Cardiac muscle cell (in vitro differentiated cells and primary cell): ENCODE data around the gene EML5. TPM values are rescaled to one million over a fixed set of nuclear protein-coding genes. Genes with fewer than 3 reads are reported as not detected.

ENCODE experiments used
- DNase-seq, 2 donors: peaks; one replicate each; pipeline versions ENCODE4 v3.0.0 to v3.0.0-alpha.2; 2010 to 2017; ENCODE audit warnings: low read depth in 1 of 2, low spot score in 1 of 2
- H3K27ac ChIP-seq: fragments of 200-600 bp; sonication (generic); 2 replicates; pipeline ENCODE4 v1.5.1; 2016
- H3K27me3 ChIP-seq: fragments of 200-600 bp; sonication (generic); 2 replicates; pipeline ENCODE4 v1.6.0; 2016; ENCODE audit warnings: control low read depth
- H3K36me3 ChIP-seq: fragments of 200-600 bp; sonication (generic); 2 replicates; pipeline ENCODE4 v1.5.1; 2016; ENCODE audit warnings: control low read depth
- H3K4me1 ChIP-seq: fragments of 200-600 bp; sonication (generic); 2 replicates; pipeline ENCODE4 v1.8.1; 2017; ENCODE audit warnings: low read depth, mild to moderate bottlenecking, mixed run types
- H3K4me3 ChIP-seq: fragments of 200-600 bp; sonication (generic); 2 replicates; pipeline ENCODE4 v1.5.1; 2016; ENCODE audit warnings: mild to moderate bottlenecking
- H3K9me3 ChIP-seq: fragments of 200-600 bp; sonication (generic); 2 replicates; pipeline ENCODE4 v1.5.1; 2017; ENCODE audit warnings: low read depth, mild to moderate bottlenecking, control low read depth
- CTCF ChIP-seq: IDR thresholded peaks from 2 replicates; pipeline ENCODE4 v1.5.1; 2012; ENCODE audit warnings: low read depth, mild to moderate bottlenecking, low read length
- polyA plus RNA-seq: library from polyadenylated mRNA; unstranded; fragments of >200 nt; fragmentation: Nextera tagmentation; extraction: Ambion mirVana; gene quantifications from 2 replicates; pipeline ENCODE4 v1.2.1, GENCODE V29; 2016
- total RNA-seq: library from RNA; depleted of rRNA; stranded (reverse); fragments of >200 nt; gene quantifications from 2 replicates; pipeline ENCODE4 v1.2.3, GENCODE V29; 2016

EML5 gene
- total and polyA plus RNA-seq, 2 experiments from 2014 or later: 0.33 to 0.92 TPM

GRCh38 chr14:88592031-88592430 lies 200.7 kb downstream of the EML5 start:
- H3K27me3 ChIP-seq: no peaks in the 10 kb centered on the region
- no peak overlapping the region for H3K4me3 ChIP-seq
- no peaks in the 10 kb centered on the region for H3K4me1 ChIP-seq
- no peaks in the 10 kb centered on the region for H3K9me3 ChIP-seq
- peaks cover 46% of the 10 kb centered on the region for H3K36me3 ChIP-seq
- no peak for TF ChIP-seq CTCF
- H3K27ac ChIP-seq: no peak overlapping the region
- no peak for DNase-seq

- DNase-seq: no peak
- no peak overlapping the region for H3K27ac ChIP-seq
- TF ChIP-seq CTCF: no peak
- H3K4me3 ChIP-seq: no peak overlapping the region
- H3K9me3 ChIP-seq: no peaks in the 10 kb centered on the region
- peaks cover 51% of the 10 kb centered on the region for H3K36me3 ChIP-seq
- H3K4me1 ChIP-seq: no peaks in the 10 kb centered on the region
- H3K27me3 ChIP-seq: no peaks in the 10 kb centered on the region
Measured at GRCh38 chr14:88590173-88590572, 202.6 kb downstream of the EML5 start.

GRCh38 chr14:88588081-88588480 lies 204.7 kb downstream of the EML5 start:
- H3K9me3 ChIP-seq: no peaks in the 10 kb centered on the region
- no peak overlapping the region for H3K27ac ChIP-seq
- peaks cover 42% of the 10 kb centered on the region for H3K36me3 ChIP-seq

GRCh38 chr14:88584451-88584850 lies 208.3 kb downstream of the EML5 start:
- H3K36me3 ChIP-seq: peaks cover 40% of the 10 kb centered on the region
- H3K27me3 ChIP-seq: no peaks in the 10 kb centered on the region
- peaks cover 8% of the 10 kb centered on the region for H3K4me1 ChIP-seq
- no peak for DNase-seq
- TF ChIP-seq CTCF: no peak
- no peak overlapping the region for H3K4me3 ChIP-seq
- no peak overlapping the region for H3K27ac ChIP-seq
- H3K9me3 ChIP-seq: no peaks in the 10 kb centered on the region

More at GRCh38 chr14:88588081-88588480, 204.7 kb downstream of the EML5 start:
- no peak for TF ChIP-seq CTCF
- Histone ChIP-seq H3K4me3 (no peak overlapping the region), H3K27me3 (no peaks in the 10 kb centered on the region), H3K4me1 (peaks cover 8% of the 10 kb centered on the region)
- DNase-seq: no peak

- no peaks in the 10 kb centered on the region for H3K27me3 ChIP-seq
- TF ChIP-seq CTCF: no peak
- H3K4me3 ChIP-seq: no peak overlapping the region
Measured at GRCh38 chr14:88576222-88576621, 216.5 kb downstream of the EML5 start.

GRCh38 chr14:88572117-88572516 lies 220.6 kb downstream of the EML5 start:
- TF ChIP-seq CTCF: no peak
- Histone ChIP-seq H3K36me3 (peaks cover 90% of the 10 kb centered on the region), H3K4me3 (no peak overlapping the region), H3K27ac (no peak overlapping the region), H3K9me3 (no peaks in the 10 kb centered on the region), H3K27me3 (no peaks in the 10 kb centered on the region), H3K4me1 (no peaks in the 10 kb centered on the region)
- no peak for DNase-seq

More at GRCh38 chr14:88576222-88576621, 216.5 kb downstream of the EML5 start:
- Histone ChIP-seq H3K9me3 (no peaks in the 10 kb centered on the region), H3K36me3 (peaks cover 85% of the 10 kb centered on the region), H3K4me1 (no peaks in the 10 kb centered on the region), H3K27ac (no peak overlapping the region)
- DNase-seq: no peak
